HG03565 (cell line): ENCODE results near the gene P2RX2.
A peak's percentile ranks its signal among the peaks of the same experiment; 100 is the strongest.
"Not testable (repeated sequence)": the region's sequence is repeated elsewhere in the genome, so short reads cannot be mapped to it uniquely, and the experiment has no call there.

ENCODE experiments used
- ATAC-seq: cut with Tn5 transposase; IDR thresholded peaks from one replicate; pipeline ENCODE4 v1.9.1; 2021; ENCODE audit warnings: mild to moderate bottlenecking, moderate library complexity; ENCODE audit not compliant: unreplicated experiment

P2RX2 gene

GRCh38 chr12:132583411-132583710, 35.2 kb upstream of the P2RX2 start:
- no peak for ATAC-seq

- no peak for ATAC-seq
Measured at GRCh38 chr12:132583736-132584135, 34.8 kb upstream of the P2RX2 start.

- ATAC-seq = no peak
Measured at GRCh38 chr12:132584429-132584828, 34.1 kb upstream of the P2RX2 start.

GRCh38 chr12:132585177-132585576, 33.4 kb upstream of the P2RX2 start:
- no peak for ATAC-seq

GRCh38 chr12:132586929-132587328, 31.6 kb upstream of the P2RX2 start:
- no peak for ATAC-seq

GRCh38 chr12:132587781-132588180, 30.8 kb upstream of the P2RX2 start:
- no peak for ATAC-seq

- no peak for ATAC-seq
Measured at GRCh38 chr12:132588319-132588718, 30.3 kb upstream of the P2RX2 start.

GRCh38 chr12:132588821-132589669, 29.5 kb upstream of the P2RX2 start:
- no peak for ATAC-seq

GRCh38 chr12:132591107-132591935, 27.3 kb upstream of the P2RX2 start:
- ATAC-seq = no peak

GRCh38 chr12:132592282-132592970, 26.1 kb upstream of the P2RX2 start:
- no peak for ATAC-seq

- ATAC-seq = no peak
Measured at GRCh38 chr12:132593071-132593470, 25.5 kb upstream of the P2RX2 start.

GRCh38 chr12:132593521-132593920, 25.1 kb upstream of the P2RX2 start:
- ATAC-seq = no peak

- peak; percentile 53 for ATAC-seq
Measured at GRCh38 chr12:132593938-132594358, 24.6 kb upstream of the P2RX2 start.

- no peak for ATAC-seq
Measured at GRCh38 chr12:132595183-132595582, 23.4 kb upstream of the P2RX2 start.

GRCh38 chr12:132596016-132596415, 22.6 kb upstream of the P2RX2 start:
- ATAC-seq = no peak

GRCh38 chr12:132597333-132598316, 21.0 kb upstream of the P2RX2 start:
- ATAC-seq = no peak

GRCh38 chr12:132599502-132599901, 19.1 kb upstream of the P2RX2 start:
- not testable (repeated sequence) for ATAC-seq

GRCh38 chr12:132600048-132601032, 18.2 kb upstream of the P2RX2 start:
- ATAC-seq = no peak
